Measurements from ENCODE around the gene ONECUT3.

Gene ONECUT3

GRCh38 chr19:1748873-1749341 lies 4.4 kb upstream of the ONECUT3 start:
- Histone ChIP-seq H3K4me3 (replicated peaks; ENCODE audit: insufficient read depth, low read length) (no peak overlapping the region), H3K27ac (replicated peaks) (no peak overlapping the region), H3K27me3 (ENCODE audit: insufficient read depth, poor library complexity, severe bottlenecking) (peaks cover 69% of the 10 kb centered on the region)
- TF ChIP-seq GABPA (IDR thresholded peaks at IDR 0.05; ENCODE audit: low read depth): no peak
- TF ChIP-seq REST (IDR thresholded peaks at IDR 0.05; ENCODE audit: insufficient replicate concordance, low read depth): no peak
- no peak for TF ChIP-seq CTCF (IDR thresholded peaks at IDR 0.05; ENCODE audit: insufficient read depth, low read length)
- no peak for TF ChIP-seq POLR2AphosphoS5 (IDR thresholded peaks at IDR 0.05; ENCODE audit: low read depth)
- no peak for TF ChIP-seq SPI1 (IDR thresholded peaks at IDR 0.05; ENCODE audit: borderline replicate concordance, low read depth)
- no peak for DNase-seq (ENCODE audit: low read depth in 1 of 2, low spot score in 1 of 2)

GRCh38 chr19:1749373-1750342 lies 3.6 kb upstream of the ONECUT3 start:
- no peak for DNase-seq (ENCODE audit: low read depth in 1 of 2, low spot score in 1 of 2)
- Histone ChIP-seq H3K27ac (replicated peaks) (no peak overlapping the region), H3K4me3 (replicated peaks; ENCODE audit: insufficient read depth, low read length) (no peak overlapping the region), H3K27me3 (ENCODE audit: insufficient read depth, poor library complexity, severe bottlenecking) (peaks cover 71% of the 10 kb centered on the region)
- TF ChIP-seq POLR2AphosphoS5 (IDR thresholded peaks at IDR 0.05; ENCODE audit: low read depth): no peak
- no peak for TF ChIP-seq SPI1 (IDR thresholded peaks at IDR 0.05; ENCODE audit: borderline replicate concordance, low read depth)
- no peak for TF ChIP-seq REST (IDR thresholded peaks at IDR 0.05; ENCODE audit: insufficient replicate concordance, low read depth)

GRCh38 chr19:1750343-1751021 lies 2.8 kb upstream of the ONECUT3 start:
- Histone ChIP-seq H3K27me3 (ENCODE audit: insufficient read depth, poor library complexity, severe bottlenecking) (peaks cover 71% of the 10 kb centered on the region), H3K4me3 (replicated peaks; ENCODE audit: insufficient read depth, low read length) (no peak overlapping the region), H3K27ac (replicated peaks) (no peak overlapping the region)
- TF ChIP-seq REST (IDR thresholded peaks at IDR 0.05; ENCODE audit: insufficient replicate concordance, low read depth) (no peak), GABPA (IDR thresholded peaks at IDR 0.05; ENCODE audit: low read depth) (no peak), SPI1 (IDR thresholded peaks at IDR 0.05; ENCODE audit: borderline replicate concordance, low read depth) (no peak), CTCF (IDR thresholded peaks at IDR 0.05; ENCODE audit: insufficient read depth, low read length) (no peak), POLR2AphosphoS5 (IDR thresholded peaks at IDR 0.05; ENCODE audit: low read depth) (no peak)
- no peak for DNase-seq (ENCODE audit: low read depth in 1 of 2, low spot score in 1 of 2)
